Thoracic aorta (tissue), 2 donors: Measurements from ENCODE around the gene SNTB2. TPM values are rescaled to one million over a fixed set of nuclear protein-coding genes. Genes with fewer than 3 reads are reported as not detected.

Experiments
- ATAC-seq: fragments of 150-250 bp; one replicate; pipeline ENCODE4 v1.8.0; 2017; ENCODE audit warnings: low read depth; ENCODE audit not compliant: insufficient number of reproducible peaks, low FRiP score
- DNase-seq: peaks from one replicate; pipeline ENCODE4 v3.0.0-alpha.2; 2020; ENCODE audit warnings: low spot score
- H3K27ac ChIP-seq, 2 donors: fragments of 200-600 bp; sonication (generic); 1 replicate in 1 of 2; 2 replicates in 1 of 2; pipeline ENCODE4 v1.5.1; 2016; ENCODE audit warnings: mild to moderate bottlenecking in 2 of 2, moderate library complexity in 2 of 2
- H3K27me3 ChIP-seq: fragments of 200-600 bp; sonication (generic); replicated peaks from 2 replicates; pipeline ENCODE4 v1.6.0; 2016; ENCODE audit warnings: mild to moderate bottlenecking; ENCODE audit not compliant: insufficient read depth
- H3K36me3 ChIP-seq: fragments of 200-600 bp; sonication (generic); one replicate; pipeline ENCODE4 v1.5.1; 2016
- H3K4me1 ChIP-seq, 2 donors: fragments of 200-600 bp; sonication (generic); 1 replicate in 1 of 2; 2 replicates in 1 of 2; pipeline versions ENCODE4 v1.5.1 to v1.6.0; 2016; ENCODE audit warnings: low read depth in 2 of 2, mild to moderate bottlenecking in 1 of 2; ENCODE audit not compliant: control insufficient read depth in 1 of 2
- H3K4me3 ChIP-seq: fragments of 200-600 bp; sonication (generic); 2 replicates; pipeline ENCODE4 v1.5.1; 2016; ENCODE audit warnings: mild to moderate bottlenecking
- H3K9me3 ChIP-seq: fragments of 200-600 bp; sonication (generic); 2 replicates; pipeline ENCODE4 v1.5.1; 2016
- CTCF ChIP-seq: fragments of 200-600 bp; sonication (generic); IDR thresholded peaks from one replicate; pipeline ENCODE4 v1.5.1; 2019; ENCODE audit warnings: antibody characterized with exemption
- total RNA-seq, 2 donors: library from RNA; depleted of rRNA; stranded (reverse); fragments of >200 nt; gene quantifications; one replicate each; pipeline versions ENCODE4 v1.1.0 to v1.2.3, GENCODE V29; 2016

SNTB2 gene
- total RNA-seq, 2 donors from 2014 or later, result 39.4 to 65.5 TPM

GRCh38 chr16:69204172-69204571 lies 17.2 kb downstream of the SNTB2 start:
- peak overlapping the region in 1 of 2 donors; percentile 40 for H3K27ac ChIP-seq
- H3K4me3 ChIP-seq, result no peak overlapping the region

GRCh38 chr16:69209735-69210134 lies 22.8 kb downstream of the SNTB2 start:
- H3K9me3 ChIP-seq, result no peaks in the 10 kb centered on the region
- H3K36me3 ChIP-seq, result peaks cover 2% of the 10 kb centered on the region
- no peak for DNase-seq
- no peak for TF ChIP-seq CTCF
- no peak overlapping the region for H3K4me3 ChIP-seq
- no peaks in the 10 kb centered on the region for H3K27me3 ChIP-seq
- no peak overlapping the region for H3K27ac ChIP-seq
- ATAC-seq, result no peak
- peaks cover 5 to 9% of the 10 kb centered on the region in 2 donors for H3K4me1 ChIP-seq

More at GRCh38 chr16:69204172-69204571, 17.2 kb downstream of the SNTB2 start:
- ATAC-seq, result no peak
- no peak for TF ChIP-seq CTCF
- Histone ChIP-seq H3K9me3 (no peaks in the 10 kb centered on the region), H3K27me3 (no peaks in the 10 kb centered on the region), H3K36me3 (no peaks in the 10 kb centered on the region), H3K4me1 (peaks cover 14 to 27% of the 10 kb centered on the region in 2 donors)
- no peak for DNase-seq

DNA sequence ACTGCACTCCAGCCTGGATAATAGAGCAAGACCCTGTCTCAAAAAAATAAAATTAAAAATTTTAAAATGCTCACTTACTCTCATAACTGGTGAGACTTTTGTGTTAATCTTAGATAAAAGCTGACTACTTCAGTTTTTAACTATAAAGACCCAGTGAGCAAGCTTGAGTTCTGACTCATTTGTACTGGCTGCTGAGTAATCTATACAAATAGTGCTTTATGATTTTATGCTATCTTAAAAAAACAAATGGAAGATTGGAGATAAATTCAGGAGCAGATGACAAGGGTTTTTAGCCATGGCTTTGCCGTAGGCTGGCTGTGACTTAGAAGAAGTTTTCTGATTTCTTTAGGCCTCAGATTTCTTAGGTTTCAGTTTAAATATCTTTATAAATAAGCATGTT lies 30.5 kb downstream of the SNTB2 start:
- no peak for ATAC-seq
- Histone ChIP-seq H3K4me1 (peaks cover 12 to 18% of the 10 kb centered on the region in 2 donors), H3K4me3 (no peak overlapping the region), H3K27me3 (no peaks in the 10 kb centered on the region), H3K36me3 (no peaks in the 10 kb centered on the region), H3K27ac (no peak overlapping the region), H3K9me3 (no peaks in the 10 kb centered on the region)
- no peak for DNase-seq
- TF ChIP-seq CTCF, result no peak

GRCh38 chr16:69219279-69219678 lies 32.3 kb downstream of the SNTB2 start:
- ATAC-seq, result no peak
- Histone ChIP-seq H3K4me3 (no peak overlapping the region), H3K27me3 (no peaks in the 10 kb centered on the region), H3K9me3 (no peaks in the 10 kb centered on the region), H3K27ac (no peak overlapping the region), H3K4me1 (peaks cover 13 to 23% of the 10 kb centered on the region in 2 donors), H3K36me3 (no peaks in the 10 kb centered on the region)
- no peak for DNase-seq
- no peak for TF ChIP-seq CTCF

- Histone ChIP-seq H3K36me3 (no peaks in the 10 kb centered on the region), H3K27me3 (no peaks in the 10 kb centered on the region), H3K4me1 (peaks cover 7 to 11% of the 10 kb centered on the region in 2 donors), H3K9me3 (no peaks in the 10 kb centered on the region), H3K27ac (no peak overlapping the region), H3K4me3 (no peak overlapping the region)
- TF ChIP-seq CTCF, result no peak
- DNase-seq (no peak), ATAC-seq (no peak)
Observed at GRCh38 chr16:69223882-69224281, 36.9 kb downstream of the SNTB2 start.
